ENCODE results near the gene TMCC3. TPM values are rescaled to one million over a fixed set of nuclear protein-coding genes. Genes with fewer than 3 reads are reported as not detected.

The TMCC3 gene, protein sequence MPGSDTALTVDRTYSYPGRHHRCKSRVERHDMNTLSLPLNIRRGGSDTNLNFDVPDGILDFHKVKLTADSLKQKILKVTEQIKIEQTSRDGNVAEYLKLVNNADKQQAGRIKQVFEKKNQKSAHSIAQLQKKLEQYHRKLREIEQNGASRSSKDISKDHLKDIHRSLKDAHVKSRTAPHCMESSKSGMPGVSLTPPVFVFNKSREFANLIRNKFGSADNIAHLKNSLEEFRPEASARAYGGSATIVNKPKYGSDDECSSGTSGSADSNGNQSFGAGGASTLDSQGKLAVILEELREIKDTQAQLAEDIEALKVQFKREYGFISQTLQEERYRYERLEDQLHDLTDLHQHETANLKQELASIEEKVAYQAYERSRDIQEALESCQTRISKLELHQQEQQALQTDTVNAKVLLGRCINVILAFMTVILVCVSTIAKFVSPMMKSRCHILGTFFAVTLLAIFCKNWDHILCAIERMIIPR
- total RNA-seq (2022) = 1.9 and 7.0 TPM in 2 replicates
- percentile 59 among the genes with signal in this experiment for Bru-seq, nascent RNA
- percentile 50 among the genes with signal in this experiment for BruChase-seq, experiment 1, labeled RNA remaining after a 6-hour chase
- BruChase-seq, experiment 2, labeled RNA remaining after a 2-hour chase = percentile 51 among the genes with signal in this experiment
- long read RNA-seq, full-length matches to known transcripts = 2 of 5 reads
- long read RNA-seq, partial matches to known transcripts = 0 of 5 reads
- long read RNA-seq, other reads (novel, unspliced or antisense) = 3 of 5 reads

DNA sequence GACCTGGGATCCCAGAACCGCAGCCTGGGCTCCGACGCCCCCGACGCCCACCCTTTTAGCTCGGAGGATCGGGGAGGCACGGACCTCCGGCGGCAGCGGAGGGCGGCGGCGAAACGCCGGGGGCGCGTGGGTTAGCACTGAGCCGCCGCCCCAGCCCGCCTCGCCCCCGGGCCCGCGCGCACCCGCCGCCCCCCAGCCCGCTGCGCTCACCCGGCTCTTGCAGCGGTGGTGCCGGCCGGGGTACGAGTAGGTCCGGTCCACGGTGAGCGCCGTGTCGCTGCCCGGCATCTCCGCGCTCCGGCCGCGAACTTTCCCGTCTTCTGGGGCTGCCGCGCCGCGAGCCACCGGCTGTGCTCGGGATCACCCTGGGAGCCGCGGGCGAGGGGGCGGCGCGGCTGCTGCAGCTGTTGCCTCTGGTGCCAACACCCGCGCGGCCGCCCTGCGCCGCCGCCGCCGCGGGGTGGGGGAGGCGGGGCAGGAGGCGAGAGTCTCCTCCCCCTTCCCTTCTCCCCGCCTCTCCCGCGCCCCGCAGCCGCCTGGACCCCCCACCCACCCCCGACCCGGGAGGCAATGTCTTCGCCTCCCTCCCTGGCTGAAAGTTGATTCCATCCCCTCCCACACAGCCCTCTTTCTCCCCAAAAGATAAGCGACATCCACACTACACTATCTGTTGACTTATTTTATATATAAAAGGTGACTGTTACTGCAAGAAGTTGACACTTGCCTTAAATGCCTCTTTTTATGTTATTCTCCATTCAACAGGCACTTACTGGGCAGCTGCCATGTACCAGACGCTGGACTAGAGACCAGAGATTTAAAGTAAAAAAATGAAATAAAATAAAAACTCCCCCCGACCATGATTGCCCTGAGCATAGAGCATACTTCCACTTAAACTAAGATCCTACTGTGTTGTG is at the start of gene TMCC3:
TMCC3 (minus strand) TSS at position 415 of the 914 bp plus-strand sequence; CDS start at position 288, 127 bp downstream.
- BruUV-seq (replicated peaks) = no TSS peak
- no peaks in the 10 kb centered on the region for H3K27me3 Mint-ChIP-seq (ENCODE audit: insufficient read depth, unreplicated experiment)
- DNase-seq (ENCODE audit: unreplicated experiment) = peak; percentile 42
- H3K27ac Mint-ChIP-seq (ENCODE audit: low read depth, unreplicated experiment) = no peak within 1 kb of the TSS
- intact Hi-C loops (cut with micrococcal nuclease) = no loop called here
- ChIA-PET POLR2A (interaction anchor here (0.6 kb wide), 1 partner anchor 1148 kb away, joined by 3 read pairs; no protein-coding TSS in a partner anchor), CTCF (interaction anchor here (0.6 kb wide), 1 partner anchor 190 kb away, joined by 3 read pairs; no protein-coding TSS in a partner anchor)
- TF ChIP-seq, protein P1, sequence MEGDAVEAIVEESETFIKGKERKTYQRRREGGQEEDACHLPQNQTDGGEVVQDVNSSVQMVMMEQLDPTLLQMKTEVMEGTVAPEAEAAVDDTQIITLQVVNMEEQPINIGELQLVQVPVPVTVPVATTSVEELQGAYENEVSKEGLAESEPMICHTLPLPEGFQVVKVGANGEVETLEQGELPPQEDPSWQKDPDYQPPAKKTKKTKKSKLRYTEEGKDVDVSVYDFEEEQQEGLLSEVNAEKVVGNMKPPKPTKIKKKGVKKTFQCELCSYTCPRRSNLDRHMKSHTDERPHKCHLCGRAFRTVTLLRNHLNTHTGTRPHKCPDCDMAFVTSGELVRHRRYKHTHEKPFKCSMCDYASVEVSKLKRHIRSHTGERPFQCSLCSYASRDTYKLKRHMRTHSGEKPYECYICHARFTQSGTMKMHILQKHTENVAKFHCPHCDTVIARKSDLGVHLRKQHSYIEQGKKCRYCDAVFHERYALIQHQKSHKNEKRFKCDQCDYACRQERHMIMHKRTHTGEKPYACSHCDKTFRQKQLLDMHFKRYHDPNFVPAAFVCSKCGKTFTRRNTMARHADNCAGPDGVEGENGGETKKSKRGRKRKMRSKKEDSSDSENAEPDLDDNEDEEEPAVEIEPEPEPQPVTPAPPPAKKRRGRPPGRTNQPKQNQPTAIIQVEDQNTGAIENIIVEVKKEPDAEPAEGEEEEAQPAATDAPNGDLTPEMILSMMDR (IDR thresholded peaks at IDR 0.05; ENCODE audit: unreplicated experiment) = no peak
- H3K4me3 Mint-ChIP-seq (ENCODE audit: unreplicated experiment) = peak within 1 kb of the TSS; percentile 74
- no peaks in the 10 kb centered on the region for H3K9me3 Mint-ChIP-seq (ENCODE audit: unreplicated experiment)
- no peaks in the 10 kb centered on the region for H3K36me3 Mint-ChIP-seq (ENCODE audit: insufficient read depth, unreplicated experiment)
- H3K4me1 Mint-ChIP-seq (ENCODE audit: insufficient read depth, unreplicated experiment) = peaks cover 8% of the 10 kb centered on the region

DNA sequence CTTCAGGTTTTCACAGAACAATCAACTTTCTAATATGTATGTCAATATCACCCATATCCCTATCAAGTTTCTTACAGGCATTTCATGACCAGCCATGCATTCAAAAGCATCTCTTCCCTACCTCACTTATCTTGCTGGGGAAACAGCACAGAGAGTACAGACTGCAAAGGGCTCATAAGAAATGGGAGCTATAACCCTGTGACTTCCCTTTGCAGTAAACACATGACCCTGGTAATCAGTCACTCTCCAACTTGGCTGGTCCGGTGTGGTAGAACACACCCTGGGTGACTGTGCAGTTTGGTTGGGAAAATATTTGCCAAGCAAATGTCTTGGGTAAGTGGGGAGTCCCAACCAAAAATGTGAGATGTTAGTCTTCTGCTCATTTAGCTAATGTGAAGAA is 49.4 kb upstream of the TMCC3 start:
- Mint-ChIP-seq H3K36me3 (ENCODE audit: insufficient read depth, unreplicated experiment) (no peaks in the 10 kb centered on the region), H3K4me1 (ENCODE audit: insufficient read depth, unreplicated experiment) (peaks cover 8% of the 10 kb centered on the region), H3K9me3 (ENCODE audit: unreplicated experiment) (no peaks in the 10 kb centered on the region), H3K27me3 (ENCODE audit: insufficient read depth, unreplicated experiment) (no peaks in the 10 kb centered on the region), H3K27ac (ENCODE audit: low read depth, unreplicated experiment) (no peak overlapping the region), H3K4me3 (ENCODE audit: unreplicated experiment) (no peak overlapping the region)
- intact Hi-C loops (cut with micrococcal nuclease) = no loop called here
- no peak for DNase-seq (ENCODE audit: unreplicated experiment)
- TF ChIP-seq, protein P1 (IDR thresholded peaks at IDR 0.05; ENCODE audit: unreplicated experiment) = no peak
- ChIA-PET POLR2A (interaction anchor here (0.7 kb wide), 1 partner anchor 502 kb away, joined by 3 read pairs; no protein-coding TSS in a partner anchor), CTCF (no interaction called here)
- BruUV-seq (replicated peaks) = no TSS peak

DNA sequence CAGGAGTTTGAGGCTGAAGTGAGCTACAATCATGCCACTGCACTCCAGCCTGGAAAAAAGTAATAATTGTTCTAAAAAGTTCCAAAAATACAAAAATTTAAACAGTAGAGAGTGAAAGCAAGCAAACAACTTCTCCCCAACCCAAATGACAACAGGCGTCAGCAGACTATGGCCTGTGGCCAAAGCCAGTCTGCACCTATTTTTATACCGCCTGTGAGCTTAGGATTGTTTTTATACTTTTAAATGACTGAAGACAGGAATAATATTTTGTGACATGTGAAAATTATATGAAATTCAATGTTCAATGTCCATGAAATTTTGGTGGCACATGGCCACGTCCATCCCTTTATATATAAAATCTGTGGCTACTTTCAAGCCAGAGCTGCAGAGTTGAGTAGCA is 48.2 kb upstream of the TMCC3 start:
- ChIA-PET POLR2A (no interaction called here), CTCF (no interaction called here)
- Mint-ChIP-seq H3K36me3 (ENCODE audit: insufficient read depth, unreplicated experiment) (no peaks in the 10 kb centered on the region), H3K4me1 (ENCODE audit: insufficient read depth, unreplicated experiment) (no peaks in the 10 kb centered on the region), H3K27ac (ENCODE audit: low read depth, unreplicated experiment) (no peak overlapping the region), H3K4me3 (ENCODE audit: unreplicated experiment) (no peak overlapping the region), H3K27me3 (ENCODE audit: insufficient read depth, unreplicated experiment) (no peaks in the 10 kb centered on the region), H3K9me3 (ENCODE audit: unreplicated experiment) (no peaks in the 10 kb centered on the region)
- DNase-seq (ENCODE audit: unreplicated experiment) = no peak
- TF ChIP-seq, protein P1 (IDR thresholded peaks at IDR 0.05; ENCODE audit: unreplicated experiment) = no peak
- no TSS peak for BruUV-seq (replicated peaks)
- intact Hi-C loops (cut with micrococcal nuclease) = no loop called here

All from MCF 10A (cell line).